Measurements from ENCODE around the gene ADAMTS7.
"Not testable (repeated sequence)": the region's sequence is repeated elsewhere in the genome, so short reads cannot be mapped to it uniquely, and the experiment has no call there.

ADAMTS7 gene

DNA sequence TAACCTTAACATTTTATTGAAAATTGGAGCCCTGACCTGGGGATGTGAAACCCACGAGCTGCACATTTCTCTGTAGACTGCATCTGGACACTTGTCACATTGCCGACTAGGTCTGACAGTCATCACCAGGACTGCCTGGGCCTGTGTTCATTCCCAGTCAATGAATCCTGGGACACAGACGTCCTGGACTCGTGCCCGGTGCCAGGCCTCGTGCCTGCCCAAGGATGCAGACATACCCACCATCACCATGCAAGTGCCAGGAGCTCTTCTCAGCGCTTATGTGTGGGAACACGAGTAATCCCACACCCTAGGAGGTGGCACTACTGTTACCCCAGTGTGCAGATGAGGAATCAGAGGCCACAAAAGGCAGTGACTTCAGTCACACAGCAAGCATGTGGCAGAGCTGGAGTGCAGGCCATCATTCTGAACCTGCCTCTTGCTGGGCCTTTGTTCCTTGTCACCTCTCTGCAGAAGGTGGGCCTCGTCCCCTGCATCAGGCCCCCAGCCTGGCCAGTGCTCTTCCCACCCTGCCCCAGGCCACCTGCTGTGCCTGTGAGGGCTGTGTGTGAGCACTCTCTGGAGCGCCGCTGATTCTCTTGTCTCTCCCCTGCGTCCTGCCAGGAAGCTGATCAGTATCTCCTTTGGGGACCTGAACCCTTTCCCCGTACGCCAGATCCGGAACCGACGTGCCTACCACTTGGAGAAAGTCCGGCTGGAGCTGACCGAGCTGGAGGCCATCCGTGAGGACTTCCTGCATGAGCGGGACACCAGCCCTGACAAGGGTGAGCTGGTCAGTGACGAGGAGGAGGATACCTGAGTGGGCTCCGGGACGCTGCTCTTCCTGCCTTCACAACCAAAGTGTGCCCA, 58.5 kb downstream of the ADAMTS7 start:
- no peak for DNase-seq

DNA sequence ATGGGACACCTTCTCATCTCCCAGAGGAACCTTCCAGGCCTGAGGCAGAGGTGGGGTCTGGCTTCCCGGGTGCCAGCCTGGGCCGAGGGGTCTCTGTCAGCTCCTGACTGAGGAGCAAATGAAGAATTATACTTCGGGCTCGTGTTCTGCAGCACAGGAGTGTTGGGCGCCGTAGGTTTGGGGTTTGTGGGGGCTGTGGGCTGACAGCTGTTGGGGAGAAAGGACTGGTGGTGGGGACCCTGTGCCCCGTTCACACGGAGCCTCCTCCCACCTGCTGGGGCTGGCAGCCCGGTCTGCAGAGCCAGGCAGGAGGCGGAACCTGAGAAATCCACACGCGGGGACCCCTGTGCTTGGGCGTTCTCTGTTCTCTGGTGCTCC, 59.7 kb downstream of the ADAMTS7 start:
- no peak for DNase-seq

DNA sequence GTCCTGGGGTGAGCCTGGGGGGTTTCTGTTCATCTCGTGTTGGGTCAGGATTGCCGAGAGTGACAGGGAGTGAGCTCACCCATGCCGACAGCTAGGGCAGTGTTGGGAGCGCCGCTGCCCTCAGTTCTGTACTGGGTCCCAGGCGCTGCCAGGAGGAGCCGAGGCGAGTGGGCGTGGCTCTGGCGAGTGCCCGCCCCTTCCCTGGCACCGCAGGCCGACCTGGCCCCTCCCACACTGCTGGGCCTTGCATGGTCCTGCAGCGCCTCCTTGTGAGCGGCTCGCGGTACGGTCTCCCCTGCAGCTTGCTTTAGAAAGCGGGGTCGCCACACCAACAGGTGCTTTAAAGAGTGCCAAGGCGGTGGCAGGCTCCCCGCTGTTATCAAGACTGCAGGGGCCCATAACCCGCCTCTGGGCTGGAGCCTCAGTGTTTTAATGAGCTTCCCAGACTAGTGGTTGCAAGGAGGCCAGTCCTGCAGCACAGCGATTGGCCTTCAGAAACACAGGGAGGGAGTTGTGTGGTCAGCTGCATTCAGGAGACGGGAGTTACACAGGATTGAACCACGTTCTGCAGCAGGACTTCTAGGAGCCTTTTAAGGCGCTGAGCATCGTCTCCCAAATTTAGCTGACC, 60.2 kb downstream of the ADAMTS7 start:
- DNase-seq, result peak; percentile 42 to 92

DNA sequence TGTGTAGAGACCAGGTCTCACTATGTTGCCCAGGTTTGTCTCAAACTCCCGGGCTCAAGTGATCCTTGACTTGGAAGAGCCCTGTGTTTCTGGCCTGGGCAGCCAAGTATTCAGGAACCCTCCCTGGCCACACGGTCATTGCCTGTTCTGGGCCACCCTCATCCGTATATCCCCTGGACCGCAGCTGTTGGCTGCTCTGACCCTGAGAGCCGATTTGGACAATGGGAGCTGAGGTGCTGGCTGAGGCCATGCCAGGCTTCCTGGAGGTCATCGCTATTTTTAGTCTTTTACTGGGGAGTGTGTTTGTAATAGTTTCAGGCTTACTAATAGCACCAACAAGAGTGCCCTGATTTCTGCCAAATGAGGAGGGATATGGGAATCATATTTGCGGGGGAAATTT, 60.7 kb downstream of the ADAMTS7 start:
- DNase-seq, result no peak

DNA sequence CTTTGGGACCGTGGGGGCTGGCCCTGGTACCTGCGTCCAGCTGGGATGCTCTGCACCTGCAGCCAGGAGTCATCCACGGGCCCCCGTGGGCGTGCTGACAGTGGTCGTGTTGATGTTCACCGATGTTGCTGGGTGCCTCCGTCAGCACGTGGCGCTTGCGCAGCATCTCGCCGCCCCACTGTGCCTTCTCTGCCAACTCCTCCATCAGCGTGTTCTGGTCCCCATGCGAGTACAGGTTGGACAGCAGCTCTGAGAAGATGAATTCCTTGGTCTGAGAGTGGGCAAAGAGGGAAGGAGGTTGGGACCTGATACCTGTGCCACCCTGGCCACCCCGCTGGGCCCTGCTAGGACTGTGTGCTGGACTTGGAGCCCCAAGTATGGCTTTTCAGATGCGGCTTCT, 61.4 kb downstream of the ADAMTS7 start:
- no peak for DNase-seq

DNA sequence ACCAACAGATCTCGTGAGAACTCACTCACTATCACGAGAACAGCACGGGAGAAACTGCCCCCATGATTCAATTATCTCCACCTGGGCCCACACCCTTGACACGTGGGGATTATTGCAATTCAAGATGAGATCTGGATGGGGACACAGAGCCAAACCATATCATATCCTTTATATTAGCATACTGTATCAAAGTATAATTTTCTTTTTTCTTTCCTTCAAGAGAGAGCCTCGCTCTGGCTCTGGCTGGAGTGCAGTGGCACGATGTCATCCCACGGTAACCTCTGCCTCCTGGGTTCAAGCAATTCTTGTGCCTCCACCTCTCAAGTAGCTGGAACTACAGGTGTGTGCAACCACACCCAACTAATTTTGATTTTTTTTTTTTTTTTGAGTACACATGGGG, 63.4 kb downstream of the ADAMTS7 start:
- DNase-seq, result not testable (repeated sequence)

DNA sequence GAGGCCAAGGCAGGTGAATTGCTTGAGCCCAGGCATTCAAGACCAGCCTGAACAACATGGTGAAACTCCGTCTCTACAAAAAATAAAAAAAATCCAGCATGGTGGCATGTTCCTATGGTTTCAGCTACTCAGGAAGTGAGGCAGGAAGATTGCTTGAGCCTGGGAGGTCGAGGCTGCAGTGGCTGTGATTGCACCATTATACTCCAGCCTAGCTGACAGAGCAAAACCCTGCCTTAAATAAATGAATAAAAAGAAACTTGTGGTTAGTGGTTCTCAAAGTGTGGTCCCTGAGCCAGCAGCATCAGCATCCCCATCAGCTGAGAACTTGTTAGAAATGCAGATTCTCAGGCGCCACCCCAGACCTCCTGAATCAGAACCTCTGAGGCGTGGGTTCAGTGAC, 69.6 kb downstream of the ADAMTS7 start:
- DNase-seq, result not testable (repeated sequence)

DNA sequence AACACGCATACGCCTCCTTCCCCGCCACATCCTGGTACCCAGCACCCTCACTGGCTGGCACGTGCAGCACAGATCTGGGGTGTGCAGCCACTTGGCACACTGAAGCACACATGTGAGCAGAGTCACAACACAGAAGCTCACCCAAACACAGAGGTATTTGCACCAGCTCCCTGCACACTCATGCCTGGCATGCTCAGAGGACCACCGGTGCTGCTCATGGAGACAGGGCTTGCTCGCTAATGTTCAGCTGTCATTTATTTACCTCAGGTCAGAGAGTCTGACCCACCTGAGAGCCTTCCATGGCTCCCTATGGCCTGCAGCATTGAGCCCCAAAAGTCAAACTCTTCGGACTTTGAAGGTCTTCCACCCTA, 70.4 kb downstream of the ADAMTS7 start:
- DNase-seq, result no peak

DNA sequence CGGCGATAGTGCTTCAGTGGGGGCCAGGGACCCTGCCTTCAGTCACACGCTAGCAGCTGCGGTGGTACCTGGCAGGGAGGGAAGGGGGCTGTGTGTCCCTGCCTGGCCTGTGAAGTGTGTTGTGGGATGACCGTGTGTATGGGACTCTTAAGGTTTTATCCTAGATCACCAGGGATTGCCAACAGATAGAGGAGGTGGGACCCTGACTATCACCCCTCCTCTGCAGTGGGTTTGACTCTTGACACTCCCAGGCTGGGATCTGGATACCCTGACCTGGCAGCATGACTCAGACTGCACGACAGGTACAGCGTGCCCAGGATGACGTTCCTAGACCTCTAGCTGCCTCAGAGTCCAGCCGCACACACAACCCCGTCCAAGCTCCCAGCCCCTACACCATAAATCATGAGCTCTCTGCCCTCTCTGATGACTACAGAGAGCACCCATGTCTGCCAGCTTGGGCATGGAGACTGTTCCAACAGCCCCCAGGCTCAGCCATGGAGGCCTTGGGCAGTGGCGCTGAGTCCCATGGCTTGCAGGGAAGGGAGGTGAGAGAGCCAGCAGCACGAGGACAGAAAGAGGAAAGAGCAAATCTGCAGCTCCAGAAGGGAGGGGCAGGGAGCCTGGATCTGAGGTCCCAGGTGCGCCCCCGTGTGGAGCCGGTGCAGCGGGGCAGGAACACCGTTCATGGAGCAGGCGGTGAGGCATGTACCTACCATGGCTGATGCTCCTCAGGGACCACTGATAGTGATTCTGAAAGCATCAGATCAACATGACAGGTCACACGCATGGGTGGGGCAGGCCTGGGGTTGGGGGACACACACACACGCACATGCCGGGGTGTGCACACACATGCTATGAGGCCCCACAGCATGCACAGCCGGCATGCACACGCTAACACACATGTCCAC, 71.0 kb downstream of the ADAMTS7 start:
- peak in 1 of 2 experiments; percentile 57 for DNase-seq

DNA sequence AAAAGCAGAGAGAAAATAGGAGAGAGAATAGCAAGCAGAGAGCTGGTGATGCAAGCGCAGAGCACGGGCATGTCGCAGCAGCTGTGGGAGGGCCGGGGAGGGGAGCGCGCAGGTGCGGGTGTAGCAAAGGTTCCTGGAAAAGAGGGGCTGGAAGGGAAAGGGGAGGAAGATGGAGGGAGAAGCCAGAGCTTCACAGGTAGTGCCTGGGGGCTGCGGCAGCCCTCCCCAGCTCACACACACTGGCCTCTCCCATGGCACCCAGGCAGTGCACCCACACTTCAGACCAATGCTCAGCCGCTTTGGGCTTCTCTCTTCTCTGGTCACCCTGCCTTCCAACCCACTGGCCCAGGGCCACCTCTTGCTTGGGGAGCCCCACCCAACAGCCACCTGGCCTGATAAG, 72.1 kb downstream of the ADAMTS7 start:
- DNase-seq, result no peak

DNA sequence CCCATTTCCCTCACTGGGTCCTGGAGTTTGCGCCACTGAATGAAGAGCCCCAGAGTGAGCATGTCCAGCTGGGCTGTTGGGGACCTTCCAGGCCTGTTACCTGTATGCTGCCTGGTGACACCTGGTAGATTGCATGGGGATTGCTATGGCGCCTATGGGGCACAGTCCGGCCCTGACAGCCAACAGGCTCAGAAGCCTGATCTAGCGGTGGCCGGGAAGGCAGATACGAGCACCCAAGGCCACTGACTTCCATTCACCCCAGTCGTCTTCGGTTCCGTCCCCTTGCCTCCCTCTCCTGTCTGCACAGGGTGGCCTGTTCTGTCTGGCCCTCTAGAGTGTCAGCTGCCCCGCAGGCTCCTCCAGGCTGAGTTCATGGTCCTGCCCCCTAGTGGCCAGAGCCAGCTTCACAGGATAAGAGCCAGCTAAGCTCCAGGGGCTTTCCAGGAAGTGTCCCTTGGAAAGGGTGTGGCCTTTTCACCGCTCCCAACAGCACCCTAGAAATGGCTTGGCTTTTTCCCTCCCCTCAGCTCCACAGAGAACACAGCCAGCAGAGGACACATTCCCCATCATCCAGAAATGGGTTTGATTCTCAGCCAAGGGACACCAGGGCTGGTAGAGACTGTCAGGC, 73.2 kb downstream of the ADAMTS7 start:
- DNase-seq, result not testable (repeated sequence)

DNA sequence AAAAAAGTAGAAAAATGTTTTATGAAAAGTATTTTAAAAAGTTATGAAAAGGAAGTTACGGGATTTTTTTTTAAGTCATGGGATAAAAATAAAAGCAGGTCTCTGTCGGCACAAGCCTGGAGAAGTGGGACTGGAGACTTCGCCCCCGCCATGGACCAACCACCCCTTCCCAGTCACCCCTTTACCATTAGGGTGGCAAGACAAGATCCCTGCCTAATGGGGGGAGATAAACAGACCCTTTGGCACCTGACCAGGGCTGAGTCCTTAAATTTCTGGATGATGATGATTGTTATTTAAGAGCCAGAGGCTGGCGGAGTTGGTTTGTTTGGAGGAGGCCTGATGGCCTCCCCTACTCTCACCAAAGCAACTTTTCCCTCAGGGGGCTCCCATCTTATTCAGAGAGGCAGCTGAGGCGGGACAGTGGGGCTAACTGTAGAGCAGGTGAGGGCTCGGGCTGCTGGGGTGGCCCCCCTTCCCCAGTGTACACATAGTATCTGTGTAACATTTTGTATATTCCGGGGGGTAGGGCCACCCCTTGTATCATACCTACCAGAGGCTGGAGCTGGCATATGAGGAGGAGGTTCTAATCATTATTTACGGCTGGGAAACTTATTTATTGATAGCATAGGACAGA, 74.0 kb downstream of the ADAMTS7 start:
- no peak for DNase-seq

DNA sequence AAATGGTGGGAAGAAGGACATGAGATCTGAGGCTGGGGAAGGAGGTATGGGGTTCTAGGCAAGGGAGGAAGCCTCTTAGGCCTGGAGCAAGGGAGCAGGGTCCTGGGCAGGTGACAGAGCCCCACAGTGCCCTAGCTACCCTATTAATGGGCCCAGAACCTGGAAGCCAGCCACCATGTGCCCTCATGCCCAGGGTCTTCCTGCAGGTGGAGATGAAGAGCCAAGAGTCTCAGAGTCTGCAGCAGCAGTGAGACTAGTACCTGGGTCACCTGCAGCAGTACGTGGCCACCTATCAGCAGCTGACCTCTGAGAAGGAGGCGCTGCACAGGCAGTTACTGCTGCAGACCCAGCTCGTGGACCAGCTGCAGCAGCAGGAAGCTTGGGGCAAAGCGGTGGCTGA, 75.0 kb downstream of the ADAMTS7 start:
- not testable (repeated sequence) for DNase-seq

DNA sequence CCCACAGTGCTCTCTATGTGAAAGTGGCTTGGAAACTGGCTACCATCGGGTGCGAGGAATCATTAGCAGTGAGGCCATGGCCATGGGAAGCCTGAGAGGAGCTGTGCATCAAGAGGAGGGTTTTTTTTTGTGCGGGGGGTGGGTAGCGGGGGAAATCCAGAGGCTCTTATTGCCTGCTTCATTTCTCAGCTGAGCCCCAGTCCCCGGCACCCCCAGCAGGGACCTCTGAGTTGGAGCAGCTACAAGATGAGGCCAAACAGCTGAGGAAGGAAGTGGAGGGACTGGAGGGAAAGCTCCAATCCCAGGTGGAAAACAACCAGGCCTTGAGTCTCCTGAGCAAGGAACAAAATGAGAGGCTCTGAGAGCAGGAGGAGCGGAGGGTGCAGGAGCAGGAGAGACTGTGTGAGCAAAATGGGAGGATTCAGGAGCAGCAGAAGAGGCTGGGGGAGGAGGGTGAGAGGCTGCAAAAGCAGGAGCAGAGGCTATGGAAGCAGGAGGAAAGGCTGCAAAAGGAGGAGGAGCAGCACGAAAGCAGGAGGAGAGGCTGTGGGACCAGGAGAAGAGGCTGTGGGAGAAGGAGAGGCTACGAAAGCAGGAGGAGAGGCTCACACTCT, 76.7 kb downstream of the ADAMTS7 start:
- no peak for DNase-seq

DNA sequence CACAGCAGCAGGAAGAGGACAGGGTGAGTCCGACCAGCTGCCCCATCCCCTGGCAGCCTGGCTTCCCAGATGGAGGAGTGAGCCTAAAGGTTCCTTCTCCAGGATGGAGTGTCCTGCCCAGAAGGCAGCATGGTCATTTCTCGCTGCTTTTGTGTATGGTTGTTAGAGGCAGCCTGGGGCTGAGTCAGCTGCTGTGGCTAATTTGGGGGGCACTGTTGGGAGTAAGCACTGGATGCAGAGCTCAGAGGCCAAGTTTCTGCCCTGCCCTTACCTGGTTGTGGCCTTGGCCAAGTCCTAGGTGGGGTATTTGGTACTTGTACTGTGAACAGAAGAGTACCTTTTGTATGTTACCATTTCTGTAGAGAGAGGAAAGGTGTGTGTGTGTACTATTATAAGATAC, 78.6 kb downstream of the ADAMTS7 start:
- DNase-seq, result no peak

DNA sequence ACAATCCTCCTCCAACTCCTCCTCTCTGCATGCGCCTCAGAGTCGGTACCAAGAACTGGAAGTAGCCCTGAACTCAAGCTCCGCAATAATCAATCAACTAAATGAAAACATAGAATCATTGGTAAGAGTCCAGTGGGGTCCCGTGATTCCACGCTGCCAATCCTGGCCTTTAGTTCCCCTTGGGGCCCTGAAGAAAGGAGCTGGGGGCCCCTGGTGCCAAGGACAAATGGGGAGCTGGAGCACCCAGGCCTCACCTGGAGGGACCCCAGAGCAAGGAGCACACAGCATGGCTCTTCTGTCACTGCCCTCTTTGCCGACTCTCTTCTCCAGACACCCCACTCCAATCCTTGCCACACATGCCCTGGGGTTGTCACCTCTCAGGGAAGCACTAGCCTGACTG, 80.3 kb downstream of the ADAMTS7 start:
- no peak for DNase-seq

DNA sequence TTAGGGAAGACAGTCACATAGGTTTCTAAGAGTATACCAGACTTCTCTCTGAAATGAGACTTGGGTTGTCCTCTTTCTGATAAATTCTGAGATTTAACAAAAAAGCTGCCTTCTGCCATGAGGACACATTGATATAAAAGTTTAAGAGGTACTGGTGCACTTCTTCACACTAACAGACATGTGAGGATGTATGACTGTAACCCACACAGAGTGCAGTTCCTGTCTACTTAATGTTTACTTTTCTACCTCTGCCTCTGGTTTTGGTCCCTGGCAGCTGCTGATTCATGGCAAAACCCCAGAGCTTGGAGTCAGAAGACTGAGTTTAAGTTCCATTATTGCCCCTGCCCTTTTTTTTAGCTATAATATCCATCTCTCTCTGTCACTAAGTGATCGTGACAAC, 82.8 kb downstream of the ADAMTS7 start:
- not testable (repeated sequence) for DNase-seq

DNA sequence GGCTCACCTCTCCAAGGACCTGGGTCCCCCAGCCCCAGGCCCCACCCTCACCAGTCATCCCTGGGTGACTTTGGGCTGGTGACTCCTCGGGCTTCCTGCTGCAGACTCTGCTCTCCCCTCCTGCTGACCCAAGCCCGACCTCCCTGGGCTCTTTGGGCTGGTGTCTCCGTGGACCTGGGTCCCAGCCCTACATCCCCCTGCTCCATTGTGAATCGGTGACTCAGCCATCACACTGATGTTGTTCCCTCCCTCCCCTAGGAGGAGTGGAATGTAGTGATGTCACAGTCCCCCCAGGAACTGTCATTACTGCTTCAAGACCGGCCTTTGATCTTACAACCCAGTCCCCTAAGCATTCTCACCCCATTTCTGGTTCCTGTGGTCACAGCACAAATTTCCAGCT, 83.7 kb downstream of the ADAMTS7 start:
- no peak for DNase-seq

DNA sequence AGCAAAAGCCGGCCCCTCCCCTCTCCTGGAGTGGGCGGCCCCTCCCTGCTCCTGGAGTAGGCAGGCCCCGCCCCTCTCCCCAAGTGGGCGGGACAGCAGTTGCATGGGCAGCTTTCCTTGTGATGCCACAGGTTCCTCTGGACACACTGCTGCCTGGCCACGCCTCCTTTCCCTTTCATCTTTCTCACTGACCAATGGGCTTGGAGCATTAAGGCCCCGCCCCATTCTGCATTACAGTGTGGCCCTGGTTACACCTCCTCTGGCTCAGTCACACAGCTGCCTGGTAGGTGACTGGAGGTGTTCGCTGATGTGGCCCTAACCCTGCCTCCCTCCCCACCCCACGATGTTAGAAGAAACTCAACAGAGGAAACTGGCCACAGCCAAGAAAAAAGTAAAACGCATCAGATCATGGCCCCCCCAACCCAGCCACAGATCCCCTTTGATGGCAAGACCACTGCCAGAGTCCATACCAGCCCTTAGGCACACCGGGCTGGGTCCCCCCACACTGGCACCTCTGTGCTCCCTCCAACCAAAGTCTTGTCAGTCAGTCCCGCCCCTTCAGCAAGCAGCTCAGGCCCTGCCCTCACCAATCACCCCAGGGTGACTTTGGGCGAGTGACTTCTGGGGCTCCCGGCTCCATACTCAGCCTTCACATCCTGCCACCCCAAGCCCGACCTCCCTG, 84.3 kb downstream of the ADAMTS7 start:
- DNase-seq, result peak in 1 of 2 experiments; percentile 4

DNA sequence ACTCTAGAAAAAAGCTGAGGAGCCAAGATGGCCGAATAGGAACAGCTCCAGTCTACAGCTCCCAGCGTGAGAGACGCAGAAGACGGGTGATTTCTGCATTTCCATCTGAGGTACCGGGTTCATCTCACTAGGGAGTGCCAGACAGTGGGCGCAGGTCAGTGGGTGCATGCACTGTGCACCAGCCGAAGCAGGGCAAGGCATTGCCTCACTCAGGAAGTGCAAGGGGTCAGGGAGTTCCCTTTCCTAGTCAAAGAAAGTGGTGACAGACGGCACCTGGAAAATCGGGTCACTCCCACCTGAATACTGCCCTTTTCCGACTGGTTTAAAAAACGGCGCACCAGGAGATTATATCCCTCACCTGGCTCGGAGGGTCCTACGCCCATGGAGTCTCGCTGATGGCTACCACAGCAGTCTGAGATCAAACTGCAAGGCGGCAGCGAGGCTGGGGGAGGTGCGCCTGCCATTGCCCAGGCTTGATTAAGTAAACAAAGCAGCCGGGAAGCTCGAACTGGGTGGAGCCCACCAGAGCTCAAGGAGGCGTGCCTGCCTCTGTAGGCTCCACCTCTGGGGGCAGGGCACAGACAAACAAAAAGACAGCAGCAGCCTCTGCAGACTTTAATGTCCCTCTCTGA, 91.3 kb downstream of the ADAMTS7 start:
- DNase-seq, result not testable (repeated sequence)

DNA sequence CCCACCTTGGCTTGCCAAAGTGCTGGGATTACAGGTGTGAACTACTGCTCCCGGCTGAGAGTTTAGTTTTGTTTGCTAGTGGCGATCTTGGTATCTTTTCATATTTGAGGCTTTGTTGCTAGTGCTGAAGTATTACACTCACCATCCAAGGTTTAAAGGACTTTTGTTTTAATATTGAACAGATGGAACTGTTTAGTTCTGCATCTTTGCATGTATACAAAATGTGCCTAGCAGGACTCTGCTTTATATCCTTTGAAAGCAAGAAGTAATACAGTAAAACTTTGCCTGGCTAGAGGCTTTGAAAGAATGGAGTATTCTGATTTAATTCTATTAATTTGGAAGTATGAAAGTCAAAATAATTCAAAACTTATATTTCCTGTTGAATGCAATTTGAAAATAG, 92.4 kb downstream of the ADAMTS7 start:
- no peak for DNase-seq
